ENCODE data around the gene OCA2. TPM values are rescaled to one million over a fixed set of nuclear protein-coding genes. Genes with fewer than 3 reads are reported as not detected.
"Not testable (repeated sequence)": the region's sequence is repeated elsewhere in the genome, so short reads cannot be mapped to it uniquely, and the experiment has no call there.

The OCA2 gene
- polyA plus RNA-seq, 1 donor (not counting 4 experiments of a cell fraction or from before 2014, with no cell fraction given) = 0.05 TPM

DNA sequence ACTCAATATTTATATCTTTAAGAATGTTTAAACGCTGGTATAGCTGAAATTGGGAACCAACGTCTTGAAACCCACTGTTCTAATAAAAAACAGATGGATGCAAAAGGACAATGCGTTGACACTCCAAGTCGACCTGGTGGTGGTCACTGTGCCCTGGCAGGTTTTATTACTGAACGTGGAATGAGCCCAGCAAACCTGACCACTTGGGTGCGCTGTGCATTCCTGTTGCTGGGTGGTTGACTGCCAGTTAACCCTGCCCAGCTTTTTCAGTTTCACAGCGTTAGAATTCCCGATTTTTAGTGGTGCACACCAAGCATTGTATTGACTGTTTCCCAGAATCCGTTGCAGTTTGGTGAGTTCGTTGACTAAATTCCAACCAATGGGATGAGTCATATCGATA is 384.4 kb downstream of the OCA2 start:
- no peaks in the 10 kb centered on the region for H3K79me2 ChIP-seq (ENCODE audit: control insufficient read depth, insufficient read depth, low read length)
- H3K9ac ChIP-seq (ENCODE audit: control insufficient read depth, extremely low read depth, insufficient read depth, low read length) = no peak overlapping the region
- no peaks in the 10 kb centered on the region for H3K9me1 ChIP-seq (ENCODE audit: control insufficient read depth, extremely low read depth, insufficient read depth, low read length)
- no peaks in the 10 kb centered on the region for H3K9me3 ChIP-seq (ENCODE audit: control insufficient read depth, low read depth, low read length)
- H3K4me1 ChIP-seq (ENCODE audit: control insufficient read depth, extremely low read depth, insufficient read depth, low read length) = no peaks in the 10 kb centered on the region
- no peak overlapping the region for H2AFZ ChIP-seq (ENCODE audit: control insufficient read depth, low read length)
- dilution Hi-C loops (cut with MboI; ENCODE audit: extremely low pct_ligation_motif_present, low sequenced_read_pairs) = no loop called here
- no peak overlapping the region for H3K4me2 ChIP-seq (ENCODE audit: control insufficient read depth, extremely low read depth, insufficient read depth, low read depth, low read length)
- DNase-seq (ENCODE audit: low read depth, low spot score) = no peak
- no peaks in the 10 kb centered on the region for H4K20me1 ChIP-seq (ENCODE audit: control insufficient read depth, extremely low read depth, insufficient read depth, low read length)
- H3K4me3 ChIP-seq (ENCODE audit: control insufficient read depth in 2 of 3, extremely low read depth in 1 of 3, insufficient read depth in 2 of 3, low read depth in 1 of 3, low read length in 3 of 3) = no peak overlapping the region
- no peak for FAIRE-seq
- H3K27me3 ChIP-seq (ENCODE audit: control insufficient read depth, extremely low read depth, insufficient read depth, low read length) = no peaks in the 10 kb centered on the region
- no peak overlapping the region for H3K27ac ChIP-seq (ENCODE audit: control insufficient read depth, insufficient read depth, low read length)
- no peak for TF ChIP-seq EZH2 (IDR thresholded peaks at IDR 0.05; ENCODE audit: low read length)
- TF ChIP-seq, protein P1, sequence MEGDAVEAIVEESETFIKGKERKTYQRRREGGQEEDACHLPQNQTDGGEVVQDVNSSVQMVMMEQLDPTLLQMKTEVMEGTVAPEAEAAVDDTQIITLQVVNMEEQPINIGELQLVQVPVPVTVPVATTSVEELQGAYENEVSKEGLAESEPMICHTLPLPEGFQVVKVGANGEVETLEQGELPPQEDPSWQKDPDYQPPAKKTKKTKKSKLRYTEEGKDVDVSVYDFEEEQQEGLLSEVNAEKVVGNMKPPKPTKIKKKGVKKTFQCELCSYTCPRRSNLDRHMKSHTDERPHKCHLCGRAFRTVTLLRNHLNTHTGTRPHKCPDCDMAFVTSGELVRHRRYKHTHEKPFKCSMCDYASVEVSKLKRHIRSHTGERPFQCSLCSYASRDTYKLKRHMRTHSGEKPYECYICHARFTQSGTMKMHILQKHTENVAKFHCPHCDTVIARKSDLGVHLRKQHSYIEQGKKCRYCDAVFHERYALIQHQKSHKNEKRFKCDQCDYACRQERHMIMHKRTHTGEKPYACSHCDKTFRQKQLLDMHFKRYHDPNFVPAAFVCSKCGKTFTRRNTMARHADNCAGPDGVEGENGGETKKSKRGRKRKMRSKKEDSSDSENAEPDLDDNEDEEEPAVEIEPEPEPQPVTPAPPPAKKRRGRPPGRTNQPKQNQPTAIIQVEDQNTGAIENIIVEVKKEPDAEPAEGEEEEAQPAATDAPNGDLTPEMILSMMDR (optimal IDR thresholded peaks at IDR 0.05 in 1 of 3, IDR thresholded peaks at IDR 0.05 in 1 of 3, conservative IDR thresholded peaks at IDR 0.05 in 1 of 3; ENCODE audit: extremely low read depth in 1 of 3, insufficient read depth in 2 of 3, low read length in 3 of 3) = no peak
- H3K36me3 ChIP-seq (ENCODE audit: control insufficient read depth in 2 of 2, extremely low read depth in 1 of 2, insufficient read depth in 2 of 2, low read length in 2 of 2) = no peaks in the 10 kb centered on the region

DNA sequence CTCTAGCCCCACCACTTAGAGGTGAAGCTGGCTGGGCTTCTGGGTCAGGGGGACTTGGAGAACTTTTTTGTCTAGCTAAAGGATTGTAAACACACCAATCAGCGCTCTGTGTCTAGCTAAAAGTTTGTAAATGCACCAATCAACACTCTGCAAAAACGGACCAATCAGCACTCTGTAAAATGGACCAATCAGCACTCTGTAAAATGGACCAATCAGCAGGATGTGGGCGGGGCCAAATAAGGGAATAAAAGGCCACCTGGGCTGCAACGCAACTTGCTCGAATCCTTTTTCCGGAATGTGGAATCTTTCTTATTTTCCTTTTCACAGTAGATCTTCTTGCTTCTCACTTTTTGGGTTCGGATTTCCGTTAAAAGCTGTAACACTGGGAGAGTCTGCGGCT is 385.3 kb downstream of the OCA2 start:
- not testable (repeated sequence) for FAIRE-seq

DNA sequence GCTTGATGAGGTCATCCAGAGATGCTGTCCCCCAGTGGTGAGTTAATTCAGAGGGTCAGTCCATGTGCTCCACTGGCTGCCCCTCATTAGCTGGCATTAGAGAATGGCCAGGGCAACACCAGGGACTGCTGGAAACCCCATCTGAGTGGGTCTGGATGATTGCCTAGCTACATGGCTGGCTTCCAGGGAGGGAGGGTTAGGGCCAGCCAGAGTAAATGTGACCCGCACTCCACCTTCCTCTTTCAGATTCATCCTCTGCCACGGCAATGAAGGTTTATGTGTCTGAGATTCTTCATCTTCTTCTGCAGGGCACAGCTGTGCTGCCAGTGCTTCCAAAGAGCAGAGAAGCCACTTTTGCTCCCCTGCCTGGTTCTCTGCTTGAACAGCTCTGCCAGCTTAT is 391.9 kb downstream of the OCA2 start:
- H3K4me2 ChIP-seq (ENCODE audit: control insufficient read depth, extremely low read depth, insufficient read depth, low read depth, low read length) = no peak overlapping the region
- H3K9ac ChIP-seq (ENCODE audit: control insufficient read depth, extremely low read depth, insufficient read depth, low read length) = no peak overlapping the region
- TF ChIP-seq, protein P1 (optimal IDR thresholded peaks at IDR 0.05 in 1 of 3, IDR thresholded peaks at IDR 0.05 in 1 of 3, conservative IDR thresholded peaks at IDR 0.05 in 1 of 3; ENCODE audit: extremely low read depth in 1 of 3, insufficient read depth in 2 of 3, low read length in 3 of 3) = no peak
- no peak for TF ChIP-seq EZH2 (IDR thresholded peaks at IDR 0.05; ENCODE audit: low read length)
- no peak overlapping the region for H3K27ac ChIP-seq (ENCODE audit: control insufficient read depth, insufficient read depth, low read length)
- peaks cover 1% of the 10 kb centered on the region for H3K9me3 ChIP-seq (ENCODE audit: control insufficient read depth, low read depth, low read length)
- no peak overlapping the region for H2AFZ ChIP-seq (ENCODE audit: control insufficient read depth, low read length)
- H3K79me2 ChIP-seq (ENCODE audit: control insufficient read depth, insufficient read depth, low read length) = no peaks in the 10 kb centered on the region
- DNase-seq (ENCODE audit: low read depth, low spot score) = no peak
- H3K4me3 ChIP-seq (ENCODE audit: control insufficient read depth in 2 of 3, extremely low read depth in 1 of 3, insufficient read depth in 2 of 3, low read depth in 1 of 3, low read length in 3 of 3) = no peak overlapping the region
- no peaks in the 10 kb centered on the region for H3K36me3 ChIP-seq (ENCODE audit: control insufficient read depth in 2 of 2, extremely low read depth in 1 of 2, insufficient read depth in 2 of 2, low read length in 2 of 2)
- H4K20me1 ChIP-seq (ENCODE audit: control insufficient read depth, extremely low read depth, insufficient read depth, low read length) = no peaks in the 10 kb centered on the region
- no peak for FAIRE-seq
- no peaks in the 10 kb centered on the region for H3K4me1 ChIP-seq (ENCODE audit: control insufficient read depth, extremely low read depth, insufficient read depth, low read length)
- dilution Hi-C loops (cut with MboI; ENCODE audit: extremely low pct_ligation_motif_present, low sequenced_read_pairs) = no loop called here
- H3K9me1 ChIP-seq (ENCODE audit: control insufficient read depth, extremely low read depth, insufficient read depth, low read length) = no peaks in the 10 kb centered on the region
- H3K27me3 ChIP-seq (ENCODE audit: control insufficient read depth, extremely low read depth, insufficient read depth, low read length) = no peaks in the 10 kb centered on the region

More for the DNA sequence above, 385.3 kb downstream of the OCA2 start:
- H3K4me2 ChIP-seq (ENCODE audit: control insufficient read depth, extremely low read depth, insufficient read depth, low read depth, low read length); H3K9me1 ChIP-seq (ENCODE audit: control insufficient read depth, extremely low read depth, insufficient read depth, low read length); H3K9ac ChIP-seq (ENCODE audit: control insufficient read depth, extremely low read depth, insufficient read depth, low read length); dilution Hi-C loops (cut with MboI; ENCODE audit: extremely low pct_ligation_motif_present, low sequenced_read_pairs); H3K79me2 ChIP-seq (ENCODE audit: control insufficient read depth, insufficient read depth, low read length); DNase-seq (ENCODE audit: low read depth, low spot score); H3K4me3 ChIP-seq (ENCODE audit: control insufficient read depth in 2 of 3, extremely low read depth in 1 of 3, insufficient read depth in 2 of 3, low read depth in 1 of 3, low read length in 3 of 3); H3K36me3 ChIP-seq (ENCODE audit: control insufficient read depth in 2 of 2, extremely low read depth in 1 of 2, insufficient read depth in 2 of 2, low read length in 2 of 2); H3K27me3 ChIP-seq (ENCODE audit: control insufficient read depth, extremely low read depth, insufficient read depth, low read length); H2AFZ ChIP-seq (ENCODE audit: control insufficient read depth, low read length); H4K20me1 ChIP-seq (ENCODE audit: control insufficient read depth, extremely low read depth, insufficient read depth, low read length); H3K27ac ChIP-seq (ENCODE audit: control insufficient read depth, insufficient read depth, low read length); H3K9me3 ChIP-seq (ENCODE audit: control insufficient read depth, low read depth, low read length); H3K4me1 ChIP-seq (ENCODE audit: control insufficient read depth, extremely low read depth, insufficient read depth, low read length): not testable (repeated sequence)
